COLO668 (cell line): ENCODE measurements around the gene AHDC1.
A peak's percentile ranks its signal among the peaks of the same experiment; 100 is the strongest.
"Not testable (repeated sequence)": the region's sequence is repeated elsewhere in the genome, so short reads cannot be mapped to it uniquely, and the experiment has no call there.

Source experiments
- DNase-seq: peaks from one replicate; lab custom pipeline; 2025; ENCODE audit not compliant: unreplicated experiment; lab: John Stamatoyannopoulos, UW

The AHDC1 gene

GRCh38 chr1:27564710-27565649 is 39.0 kb downstream of the AHDC1 start:
- DNase-seq, result no peak

GRCh38 chr1:27563591-27564471 is 40.1 kb downstream of the AHDC1 start:
- DNase-seq, result peak; percentile 78

GRCh38 chr1:27563341-27563590 is 40.7 kb downstream of the AHDC1 start:
- DNase-seq, result peak; percentile 78

GRCh38 chr1:27562534-27563340 is 41.2 kb downstream of the AHDC1 start:
- no peak for DNase-seq

- DNase-seq, result no peak
These were observed 41.9 kb downstream of the AHDC1 start for GRCh38 chr1:27562021-27562420.

- no peak for DNase-seq
These were observed 42.6 kb downstream of the AHDC1 start for GRCh38 chr1:27561124-27561899.

- DNase-seq, result no peak
These were observed 43.4 kb downstream of the AHDC1 start for GRCh38 chr1:27560268-27561123.

- no peak for DNase-seq
These were observed 44.4 kb downstream of the AHDC1 start for GRCh38 chr1:27559466-27560030.

GRCh38 chr1:27557596-27558340 is 46.2 kb downstream of the AHDC1 start:
- no peak for DNase-seq

- peak; percentile 80 for DNase-seq
These were observed 47.0 kb downstream of the AHDC1 start for GRCh38 chr1:27556781-27557595.

- no peak for DNase-seq
These were observed 47.5 kb downstream of the AHDC1 start for GRCh38 chr1:27556435-27556780.

- peak; percentile 68 for DNase-seq
These were observed 48.1 kb downstream of the AHDC1 start for GRCh38 chr1:27555700-27556424.

- no peak for DNase-seq
These were observed 48.9 kb downstream of the AHDC1 start for GRCh38 chr1:27554759-27555699.

- peak; percentile 79 for DNase-seq
These were observed 49.7 kb downstream of the AHDC1 start for GRCh38 chr1:27554293-27554692.

- DNase-seq, result not testable (repeated sequence)
These were observed 50.1 kb downstream of the AHDC1 start for GRCh38 chr1:27553823-27554222.

- DNase-seq, result no peak
These were observed 51.0 kb downstream of the AHDC1 start for GRCh38 chr1:27552911-27553420.
